ENCODE results near the gene MGAT4C.

- TF ChIP-seq CTCF (IDR thresholded peaks at IDR 0.05): no peak
- TF ChIP-seq EP300 (IDR thresholded peaks at IDR 0.05): no peak
Measured at GRCh38 chr12:86249851-86250250, 6.3 kb downstream of the MGAT4C start.

Measured in tibial nerve (tissue), 4 donors.